Measurements from ENCODE around the gene ANKRD36. TPM values are rescaled to one million over a fixed set of nuclear protein-coding genes. Genes with fewer than 3 reads are reported as not detected.
"Not testable (repeated sequence)": the region's sequence is repeated elsewhere in the genome, so short reads cannot be mapped to it uniquely, and the experiment has no call there.

ANKRD36 gene
- total and polyA plus RNA-seq, 9 of the 15 experiments (the other 6 are each of a cell fraction or from before 2014, with no cell fraction given) = 8.0 to 29.1 (median 15.4) TPM

- H3K9me1 ChIP-seq (ENCODE audit: control insufficient read depth, insufficient read depth, low read length); intact Hi-C loops (cut with micrococcal nuclease); POLR2A ChIA-PET; ATAC-seq; H3K9ac ChIP-seq (ENCODE audit: insufficient read depth in 1 of 2, low read depth in 2 of 2, low read length in 2 of 2); H3K27me3 ChIP-seq (ENCODE audit: control insufficient read depth in 2 of 2, insufficient read depth in 2 of 2, low read length in 2 of 2); H4K20me1 ChIP-seq (replicated peaks; ENCODE audit: control insufficient read depth, insufficient read depth, low read length); BruUV-seq (replicated peaks); H3K4me3 ChIP-seq; FAIRE-seq; CTCF ChIA-PET (ENCODE audit: low intra/inter-chr PET ratio); H3K4me2 ChIP-seq (ENCODE audit: insufficient read depth, low read length); H3K4me1 ChIP-seq (replicated peaks in 1 of 2; ENCODE audit: control insufficient read depth in 2 of 2, insufficient read depth in 2 of 2, low read length in 2 of 2); H3K79me2 ChIP-seq (ENCODE audit: control insufficient read depth, insufficient read depth, low read length); DNase-seq (ENCODE audit: extremely low read depth in 1 of 4, low spot score in 3 of 4); H3K27ac ChIP-seq (ENCODE audit: extremely low read depth, low read depth, low read length); in situ Hi-C loops (cut with MboI); H3K9me3 ChIP-seq (replicated peaks; ENCODE audit: control insufficient read depth, insufficient read depth, low read depth, low read length); H2AFZ ChIP-seq (ENCODE audit: low read depth, low read length): not testable (repeated sequence)
- WGBS (ENCODE audit: insufficient coverage, low coverage, missing lambda C conversion rate) = 79% methylated on average over 2 of the region's 2 CpGs
- peaks cover 36% of the 10 kb centered on the region for H3K36me3 ChIP-seq (ENCODE audit: control insufficient read depth, insufficient read depth, low read length)
Observed at GRCh38 chr2:97200887-97201286, 87.9 kb downstream of the ANKRD36 start.

DNA sequence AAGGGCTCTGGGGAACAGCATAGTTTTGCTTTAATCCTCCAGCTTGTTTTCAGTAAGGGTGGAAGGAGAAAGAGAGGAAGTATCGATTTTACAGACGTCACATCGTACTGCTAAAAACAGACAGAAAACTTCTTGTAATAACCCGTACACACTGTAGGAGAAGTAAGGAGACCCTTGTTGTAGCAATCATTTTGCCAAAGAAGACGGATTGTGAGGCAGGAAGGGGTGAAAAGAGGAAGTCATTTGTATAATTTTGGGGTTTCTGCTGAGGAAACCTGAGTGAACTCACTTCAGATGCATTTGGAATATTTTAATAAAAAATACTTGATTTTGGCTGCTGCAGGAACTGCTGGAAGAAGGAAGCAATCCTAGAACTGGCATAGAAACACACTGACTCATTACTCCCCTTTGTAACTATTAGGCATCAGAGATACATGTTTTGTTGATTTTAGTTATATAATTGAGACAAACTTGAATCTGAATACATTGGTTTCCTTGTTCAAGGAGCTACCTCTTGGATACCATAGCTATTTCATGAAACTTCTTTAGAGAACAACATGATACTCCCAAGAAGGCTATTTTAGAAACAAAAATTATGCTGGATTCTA, 89.8 kb downstream of the ANKRD36 start:
- H3K79me2 ChIP-seq (ENCODE audit: control insufficient read depth, insufficient read depth, low read length); H3K4me2 ChIP-seq (ENCODE audit: insufficient read depth, low read length); H3K27me3 ChIP-seq (ENCODE audit: control insufficient read depth in 2 of 2, insufficient read depth in 2 of 2, low read length in 2 of 2); intact Hi-C loops (cut with micrococcal nuclease); in situ Hi-C loops (cut with MboI); POLR2A ChIA-PET; H2AFZ ChIP-seq (ENCODE audit: low read depth, low read length); H3K27ac ChIP-seq (ENCODE audit: extremely low read depth, low read depth, low read length); DNase-seq (ENCODE audit: extremely low read depth in 1 of 4, low spot score in 3 of 4); CTCF ChIA-PET (ENCODE audit: low intra/inter-chr PET ratio); BruUV-seq (replicated peaks); ATAC-seq; H3K4me3 ChIP-seq; H3K9me3 ChIP-seq (replicated peaks; ENCODE audit: control insufficient read depth, insufficient read depth, low read depth, low read length); H4K20me1 ChIP-seq (replicated peaks; ENCODE audit: control insufficient read depth, insufficient read depth, low read length); FAIRE-seq; H3K9me1 ChIP-seq (ENCODE audit: control insufficient read depth, insufficient read depth, low read length); H3K4me1 ChIP-seq (replicated peaks in 1 of 2; ENCODE audit: control insufficient read depth in 2 of 2, insufficient read depth in 2 of 2, low read length in 2 of 2); H3K9ac ChIP-seq (ENCODE audit: insufficient read depth in 1 of 2, low read depth in 2 of 2, low read length in 2 of 2): not testable (repeated sequence)
- peaks cover 25% of the 10 kb centered on the region; the same call in 2 of the 3 replicates for H3K36me3 ChIP-seq (ENCODE audit: control insufficient read depth, insufficient read depth, low read length)
- 89% methylated on average over 5 of the region's 5 CpGs for WGBS (ENCODE audit: insufficient coverage, low coverage, missing lambda C conversion rate)
- TF ChIP-seq SPI1 (IDR thresholded peaks at IDR 0.05; ENCODE audit: borderline replicate concordance, low read depth, low read length) = 0 out of 2 replicates have a peak, but pooled peaks have one; percentile 21

Data from K562 (cell line).